Measurements from ENCODE around the gene DYRK1A.

DYRK1A gene

DNA sequence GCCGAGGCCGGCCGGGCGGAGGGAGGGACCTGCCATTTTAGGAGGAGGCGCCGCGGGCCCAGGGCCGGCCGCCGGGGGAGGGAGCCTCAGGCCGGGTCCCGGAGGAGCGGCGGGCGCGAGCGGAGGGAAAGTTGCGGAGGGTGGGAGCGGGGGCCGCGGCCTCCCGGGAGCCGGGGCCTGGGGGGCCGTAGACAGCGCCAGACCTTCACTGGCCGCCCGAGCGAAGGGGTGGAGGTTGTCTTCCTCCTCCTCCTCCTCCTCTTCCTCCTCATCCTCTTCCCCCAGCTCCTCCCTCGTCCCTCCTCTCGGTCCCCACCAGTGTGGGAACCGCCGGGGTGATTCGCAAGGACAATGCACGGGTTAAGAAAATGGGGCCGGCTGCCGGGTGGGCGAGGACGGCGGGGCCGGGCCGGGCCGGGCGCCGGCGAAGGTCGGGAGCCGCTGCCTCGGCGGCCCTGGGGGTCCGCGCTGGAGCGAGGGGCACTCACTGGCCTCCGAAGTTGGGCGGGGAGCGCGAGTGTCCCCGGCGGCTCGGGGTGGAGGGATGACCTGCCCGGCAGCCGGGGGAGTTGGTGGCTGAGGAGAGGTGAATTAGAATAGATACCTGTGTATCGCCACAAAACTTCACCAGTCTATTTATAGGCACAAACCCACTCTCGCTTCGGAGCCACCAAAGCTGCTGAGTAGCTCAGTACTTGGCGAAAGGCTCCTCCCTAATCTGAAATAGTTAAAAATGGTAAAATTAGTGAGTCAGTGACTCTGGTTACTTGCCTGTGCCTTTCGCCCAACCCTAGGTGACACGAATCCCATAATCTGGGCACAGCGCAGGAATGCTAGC, 1.3 kb downstream of the DYRK1A start:
- Histone ChIP-seq H2BK12ac (ENCODE audit: low read length) (no peak overlapping the region), H2BK120ac (ENCODE audit: low read depth, low read length) (peak overlapping the region; percentile 91), H3K4me3 (ENCODE audit: low read length in 2 of 2) (peak overlapping the region; percentile 97 to 99), H3K23ac (ENCODE audit: low read depth, low read length, poor library complexity) (peak overlapping the region; percentile 85), H3K14ac (ENCODE audit: low read length) (peak overlapping the region; percentile 82), H3K4me2 (ENCODE audit: insufficient read depth, low read length, poor library complexity, severe bottlenecking) (peak overlapping the region; percentile 67), H3K36me3 (replicated peaks in 1 of 2; ENCODE audit: control insufficient read depth in 2 of 2, insufficient read depth in 2 of 2, low read length in 2 of 2) (peaks cover 1 to 6% of the 10 kb centered on the region in 2 donors), H4K8ac (ENCODE audit: low read depth, low read length) (no peak overlapping the region), H3K4me1 (ENCODE audit: control insufficient read depth in 2 of 2, insufficient read depth in 1 of 2, low read depth in 1 of 2, low read length in 2 of 2) (peaks cover 4 to 19% of the 10 kb centered on the region in 2 donors), H4K91ac (ENCODE audit: low read depth, low read length, poor library complexity) (no peak overlapping the region), H3K4ac (ENCODE audit: low read length) (no peak overlapping the region), H3K9me3 (replicated peaks in 1 of 2; ENCODE audit: control insufficient read depth in 2 of 2, insufficient read depth in 1 of 2, low read depth in 1 of 2, low read length in 2 of 2) (no peaks in the 10 kb centered on the region), H2BK5ac (ENCODE audit: low read length) (peak overlapping the region; percentile 98), H2BK15ac (ENCODE audit: low read length) (peak overlapping the region; percentile 58), H2AK5ac (ENCODE audit: low read depth, low read length) (peak overlapping the region; percentile 97), H3K27ac (replicated peaks; ENCODE audit: low read length) (peak overlapping the region; percentile 100), H3K18ac (ENCODE audit: low read length) (peak overlapping the region; percentile 97), H3K9ac (ENCODE audit: low read depth, low read length, poor library complexity) (peak overlapping the region; percentile 94), H3K27me3 (ENCODE audit: control insufficient read depth in 3 of 3, insufficient read depth in 3 of 3, low read depth in 1 of 3, low read length in 3 of 3) (no peaks in the 10 kb centered on the region), H3K79me1 (ENCODE audit: low read depth, low read length) (peaks cover 4% of the 10 kb centered on the region), H2AFZ (ENCODE audit: low read length) (no peak overlapping the region)
- no CpG with 5 or more reads among the region's 68 CpGs for WGBS, 2 donors (ENCODE audit: extremely low coverage in 2 of 2, insufficient read length in 2 of 2, insufficient replicate concordance in 1 of 2)
- no peak for DNase-seq (ENCODE audit: low spot score)

GRCh38 chr21:37368541-37369279, 2.1 kb downstream of the DYRK1A start:
- H3K27ac ChIP-seq (replicated peaks; ENCODE audit: low read length) = no peak overlapping the region
- H3K27me3 ChIP-seq (ENCODE audit: control insufficient read depth in 3 of 3, insufficient read depth in 3 of 3, low read depth in 1 of 3, low read length in 3 of 3) = no peaks in the 10 kb centered on the region
- no peak overlapping the region for H2AK5ac ChIP-seq (ENCODE audit: low read depth, low read length)
- H3K4me2 ChIP-seq (ENCODE audit: insufficient read depth, low read length, poor library complexity, severe bottlenecking) = peak overlapping the region; percentile 67
- no peak overlapping the region for H4K91ac ChIP-seq (ENCODE audit: low read depth, low read length, poor library complexity)
- H3K9me3 ChIP-seq (replicated peaks in 1 of 2; ENCODE audit: control insufficient read depth in 2 of 2, insufficient read depth in 1 of 2, low read depth in 1 of 2, low read length in 2 of 2) = no peaks in the 10 kb centered on the region
- peak overlapping the region; percentile 97 to 99 for H3K4me3 ChIP-seq (ENCODE audit: low read length in 2 of 2)
- H3K14ac ChIP-seq (ENCODE audit: low read length) = no peak overlapping the region
- H3K4me1 ChIP-seq (ENCODE audit: control insufficient read depth in 2 of 2, insufficient read depth in 1 of 2, low read depth in 1 of 2, low read length in 2 of 2) = peaks cover 4 to 19% of the 10 kb centered on the region in 2 donors
- H2BK120ac ChIP-seq (ENCODE audit: low read depth, low read length) = no peak overlapping the region
- no peak overlapping the region for H2AFZ ChIP-seq (ENCODE audit: low read length)
- no peak overlapping the region for H2BK15ac ChIP-seq (ENCODE audit: low read length)
- no peak overlapping the region for H4K8ac ChIP-seq (ENCODE audit: low read depth, low read length)
- no peak overlapping the region for H2BK12ac ChIP-seq (ENCODE audit: low read length)
- H3K36me3 ChIP-seq (replicated peaks in 1 of 2; ENCODE audit: control insufficient read depth in 2 of 2, insufficient read depth in 2 of 2, low read length in 2 of 2) = peaks cover 1 to 6% of the 10 kb centered on the region in 2 donors
- peak overlapping the region; percentile 94 for H3K9ac ChIP-seq (ENCODE audit: low read depth, low read length, poor library complexity)
- H3K18ac ChIP-seq (ENCODE audit: low read length) = no peak overlapping the region
- H3K4ac ChIP-seq (ENCODE audit: low read length) = no peak overlapping the region
- H2BK5ac ChIP-seq (ENCODE audit: low read length) = no peak overlapping the region
- peaks cover 4% of the 10 kb centered on the region for H3K79me1 ChIP-seq (ENCODE audit: low read depth, low read length)
- H3K23ac ChIP-seq (ENCODE audit: low read depth, low read length, poor library complexity) = no peak overlapping the region
- no CpG with 5 or more reads among the region's 9 CpGs for WGBS, 2 donors (ENCODE audit: extremely low coverage in 2 of 2, insufficient read length in 2 of 2, insufficient replicate concordance in 1 of 2)
- DNase-seq (ENCODE audit: low spot score) = no peak

GRCh38 chr21:37369307-37369854, 2.8 kb downstream of the DYRK1A start:
- no CpG with 5 or more reads among the region's 3 CpGs for WGBS, 2 donors (ENCODE audit: extremely low coverage in 2 of 2, insufficient read length in 2 of 2, insufficient replicate concordance in 1 of 2)
- H3K27me3 ChIP-seq (ENCODE audit: control insufficient read depth in 3 of 3, insufficient read depth in 3 of 3, low read depth in 1 of 3, low read length in 3 of 3) = no peaks in the 10 kb centered on the region
- H3K4me1 ChIP-seq (ENCODE audit: control insufficient read depth in 2 of 2, insufficient read depth in 1 of 2, low read depth in 1 of 2, low read length in 2 of 2) = peaks cover 6 to 19% of the 10 kb centered on the region in 2 donors
- no peak overlapping the region for H3K27ac ChIP-seq (replicated peaks; ENCODE audit: low read length)
- no peak overlapping the region for H2BK120ac ChIP-seq (ENCODE audit: low read depth, low read length)
- H3K9me3 ChIP-seq (replicated peaks in 1 of 2; ENCODE audit: control insufficient read depth in 2 of 2, insufficient read depth in 1 of 2, low read depth in 1 of 2, low read length in 2 of 2) = peaks cover 0 to 3% of the 10 kb centered on the region in 2 donors
- no peak overlapping the region for H3K14ac ChIP-seq (ENCODE audit: low read length)
- no peak overlapping the region for H3K18ac ChIP-seq (ENCODE audit: low read length)
- no peak overlapping the region for H2AK5ac ChIP-seq (ENCODE audit: low read depth, low read length)
- H2BK15ac ChIP-seq (ENCODE audit: low read length) = no peak overlapping the region
- no peak overlapping the region for H2AFZ ChIP-seq (ENCODE audit: low read length)
- DNase-seq (ENCODE audit: low spot score) = no peak
- H2BK12ac ChIP-seq (ENCODE audit: low read length) = no peak overlapping the region
- H4K91ac ChIP-seq (ENCODE audit: low read depth, low read length, poor library complexity) = no peak overlapping the region
- H3K4ac ChIP-seq (ENCODE audit: low read length) = no peak overlapping the region
- peak overlapping the region in 1 of 2 donors; percentile 97 for H3K4me3 ChIP-seq (ENCODE audit: low read length in 2 of 2)
- H2BK5ac ChIP-seq (ENCODE audit: low read length) = no peak overlapping the region
- H3K9ac ChIP-seq (ENCODE audit: low read depth, low read length, poor library complexity) = no peak overlapping the region
- H3K4me2 ChIP-seq (ENCODE audit: insufficient read depth, low read length, poor library complexity, severe bottlenecking) = peak overlapping the region; percentile 33
- H3K23ac ChIP-seq (ENCODE audit: low read depth, low read length, poor library complexity) = no peak overlapping the region
- H3K36me3 ChIP-seq (replicated peaks in 1 of 2; ENCODE audit: control insufficient read depth in 2 of 2, insufficient read depth in 2 of 2, low read length in 2 of 2) = peaks cover 1 to 6% of the 10 kb centered on the region in 2 donors
- H3K79me1 ChIP-seq (ENCODE audit: low read depth, low read length) = peaks cover 3% of the 10 kb centered on the region
- no peak overlapping the region for H4K8ac ChIP-seq (ENCODE audit: low read depth, low read length)

All from neuronal stem cell (in vitro differentiated cells).